HUES48 (cell line): Measurements from ENCODE around the gene RPS6KC1.
A peak's percentile ranks its signal among the peaks of the same experiment; 100 is the strongest.
"Not testable (repeated sequence)": the region's sequence is repeated elsewhere in the genome, so short reads cannot be mapped to it uniquely, and the experiment has no call there.

Source experiments
- H3K27ac ChIP-seq: one replicate; pipeline ENCODE4 v1.7.0; 2013; ENCODE audit warnings: low read depth, low read length, inconsistent platforms
- H3K27me3 ChIP-seq: 2 replicates; pipeline ENCODE4 v1.6.1; 2013; ENCODE audit warnings: mild to moderate bottlenecking, low read length; ENCODE audit not compliant: control insufficient read depth, insufficient read depth
- H3K36me3 ChIP-seq: 2 replicates; pipeline ENCODE4 v1.6.1; 2013; ENCODE audit warnings: low read length; ENCODE audit not compliant: control insufficient read depth, insufficient read depth
- H3K4me1 ChIP-seq: 2 replicates; pipeline ENCODE4 v1.6.1; 2013; ENCODE audit warnings: mild to moderate bottlenecking, low read length; ENCODE audit not compliant: control insufficient read depth, insufficient read depth
- H3K4me3 ChIP-seq: 2 replicates; pipeline ENCODE4 v1.5.1; 2013; ENCODE audit warnings: mild to moderate bottlenecking, low read depth, low read length
- H3K9ac ChIP-seq: 2 replicates; pipeline ENCODE4 v1.6.1; 2013; ENCODE audit warnings: mild to moderate bottlenecking, low read depth, low read length, moderate library complexity
- H3K9me3 ChIP-seq: 2 replicates; pipeline ENCODE4 v1.6.1; 2013; ENCODE audit warnings: low read length; ENCODE audit not compliant: control insufficient read depth, insufficient read depth

RPS6KC1 gene, protein sequence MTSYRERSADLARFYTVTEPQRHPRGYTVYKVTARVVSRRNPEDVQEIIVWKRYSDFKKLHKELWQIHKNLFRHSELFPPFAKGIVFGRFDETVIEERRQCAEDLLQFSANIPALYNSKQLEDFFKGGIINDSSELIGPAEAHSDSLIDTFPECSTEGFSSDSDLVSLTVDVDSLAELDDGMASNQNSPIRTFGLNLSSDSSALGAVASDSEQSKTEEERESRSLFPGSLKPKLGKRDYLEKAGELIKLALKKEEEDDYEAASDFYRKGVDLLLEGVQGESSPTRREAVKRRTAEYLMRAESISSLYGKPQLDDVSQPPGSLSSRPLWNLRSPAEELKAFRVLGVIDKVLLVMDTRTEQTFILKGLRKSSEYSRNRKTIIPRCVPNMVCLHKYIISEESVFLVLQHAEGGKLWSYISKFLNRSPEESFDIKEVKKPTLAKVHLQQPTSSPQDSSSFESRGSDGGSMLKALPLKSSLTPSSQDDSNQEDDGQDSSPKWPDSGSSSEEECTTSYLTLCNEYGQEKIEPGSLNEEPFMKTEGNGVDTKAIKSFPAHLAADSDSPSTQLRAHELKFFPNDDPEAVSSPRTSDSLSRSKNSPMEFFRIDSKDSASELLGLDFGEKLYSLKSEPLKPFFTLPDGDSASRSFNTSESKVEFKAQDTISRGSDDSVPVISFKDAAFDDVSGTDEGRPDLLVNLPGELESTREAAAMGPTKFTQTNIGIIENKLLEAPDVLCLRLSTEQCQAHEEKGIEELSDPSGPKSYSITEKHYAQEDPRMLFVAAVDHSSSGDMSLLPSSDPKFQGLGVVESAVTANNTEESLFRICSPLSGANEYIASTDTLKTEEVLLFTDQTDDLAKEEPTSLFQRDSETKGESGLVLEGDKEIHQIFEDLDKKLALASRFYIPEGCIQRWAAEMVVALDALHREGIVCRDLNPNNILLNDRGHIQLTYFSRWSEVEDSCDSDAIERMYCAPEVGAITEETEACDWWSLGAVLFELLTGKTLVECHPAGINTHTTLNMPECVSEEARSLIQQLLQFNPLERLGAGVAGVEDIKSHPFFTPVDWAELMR

GRCh38 chr1:213051127-213051880 lies at the start of gene RPS6KC1:
Gene RPS6KC1 (plus strand): TSS chr1:213051241. CDS start chr1:213051405, 164 bp downstream.
- H3K27ac ChIP-seq, result peak within 1 kb of the TSS; percentile 63

DNA sequence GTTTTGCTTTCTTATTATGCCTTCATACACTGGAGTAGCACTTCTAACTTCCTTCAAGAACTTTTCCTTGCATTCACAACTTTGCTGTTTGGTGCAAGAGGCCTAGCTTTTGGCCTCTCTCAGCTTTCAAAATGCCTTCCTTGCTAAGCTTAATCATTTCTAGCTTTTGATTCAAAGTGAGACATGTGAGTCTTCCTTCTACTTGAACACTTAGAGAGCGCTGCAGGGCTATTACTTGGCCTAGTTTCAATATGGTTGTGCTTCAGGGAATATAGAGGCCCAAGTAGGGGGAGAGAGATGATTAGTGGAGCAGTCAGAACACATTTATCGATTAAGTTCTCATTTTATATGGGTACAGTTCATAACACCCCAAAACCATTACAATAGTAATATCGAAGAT lies 47.8 kb upstream of the RPS6KC1 start:
- Histone ChIP-seq H3K9ac (no peak overlapping the region), H3K4me3 (no peak overlapping the region), H3K9me3 (no peaks in the 10 kb centered on the region), H3K27me3 (no peaks in the 10 kb centered on the region), H3K4me1 (no peaks in the 10 kb centered on the region), H3K36me3 (peaks cover 89% of the 10 kb centered on the region), H3K27ac (no peak overlapping the region)

More at GRCh38 chr1:213051127-213051880, at the start of gene RPS6KC1:
- no peaks in the 10 kb centered on the region for H3K9me3 ChIP-seq
- peak within 1 kb of the TSS; percentile 89 for H3K4me3 ChIP-seq
- no peaks in the 10 kb centered on the region for H3K27me3 ChIP-seq
- H3K36me3 ChIP-seq, result no peaks in the 10 kb centered on the region
- peak within 1 kb of the TSS; percentile 18 for H3K9ac ChIP-seq
- peaks cover 18% of the 10 kb centered on the region for H3K4me1 ChIP-seq

- Histone ChIP-seq H3K36me3 (peaks cover 81% of the 10 kb centered on the region), H3K4me1 (no peaks in the 10 kb centered on the region), H3K9me3 (no peaks in the 10 kb centered on the region), H3K27ac (no peak overlapping the region), H3K9ac (no peak overlapping the region), H3K4me3 (no peak overlapping the region), H3K27me3 (no peaks in the 10 kb centered on the region)
Measured at GRCh38 chr1:213008564-213008963, 42.5 kb upstream of the RPS6KC1 start.

- Histone ChIP-seq H3K4me3 (peak overlapping the region; percentile 83), H3K27me3 (no peaks in the 10 kb centered on the region), H3K9me3 (no peaks in the 10 kb centered on the region), H3K4me1 (peaks cover 9% of the 10 kb centered on the region; the same call in 1 of the 2 replicates), H3K27ac (peak overlapping the region; percentile 96), H3K9ac (peak overlapping the region; percentile 88), H3K36me3 (peaks cover 27% of the 10 kb centered on the region)
Measured at GRCh38 chr1:213014642-213015041, 36.4 kb upstream of the RPS6KC1 start.

DNA sequence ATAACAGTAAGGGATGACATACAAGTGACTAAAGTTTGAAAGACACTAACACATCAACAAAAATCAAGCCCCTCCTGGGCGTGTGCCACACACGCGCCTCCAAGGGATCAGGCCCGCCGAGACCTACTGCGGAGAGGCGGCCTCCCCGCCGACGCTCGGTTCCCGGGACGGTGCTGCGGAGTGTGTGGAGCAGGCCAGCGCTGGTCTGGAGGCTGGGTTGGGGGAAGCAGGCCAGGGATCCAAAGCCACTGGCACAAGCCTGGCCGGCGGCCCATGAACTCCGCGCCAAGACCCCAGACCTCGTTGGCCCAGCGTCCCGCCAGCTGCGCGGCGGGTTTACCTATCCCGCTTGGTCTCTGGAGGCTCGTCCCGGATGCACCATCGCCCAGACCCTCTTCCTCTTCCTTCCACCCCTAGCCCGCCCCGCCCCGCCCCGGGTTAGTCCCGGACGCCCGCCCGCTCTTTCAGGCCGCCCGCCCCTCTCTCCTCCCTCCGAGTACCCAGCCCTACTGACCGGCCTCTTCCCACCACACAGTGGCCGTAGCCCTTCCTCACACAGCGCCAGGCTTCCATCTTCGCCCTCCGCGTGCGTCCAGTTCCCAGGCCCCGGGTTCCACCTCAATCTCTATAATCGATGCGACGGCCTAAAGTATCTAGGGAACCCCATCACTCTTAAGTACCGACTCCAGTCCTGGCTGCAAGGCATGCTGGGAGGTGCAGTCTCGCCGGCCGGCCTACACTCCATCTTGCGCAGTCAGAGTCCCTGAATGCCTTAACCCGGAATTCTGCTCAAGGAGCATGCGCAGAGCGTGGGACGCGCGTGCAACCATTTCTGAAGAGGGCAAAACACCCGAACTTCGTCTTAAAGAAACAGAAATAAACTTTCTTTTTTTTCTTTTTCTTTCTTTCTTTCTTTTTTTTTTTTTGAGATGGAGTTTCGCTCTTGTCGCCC lies 35.7 kb upstream of the RPS6KC1 start, which contains the start of gene ANGEL2:
Gene ANGEL2 (minus strand): TSS at position 769 of the 952 bp plus-strand sequence. CDS start 196 bp downstream, at position 573.
- peaks cover 27% of the 10 kb centered on the region for H3K36me3 ChIP-seq
- H3K27me3 ChIP-seq, result no peaks in the 10 kb centered on the region
- H3K9me3 ChIP-seq, result no peaks in the 10 kb centered on the region
- peaks cover 9% of the 10 kb centered on the region; the same call in 1 of the 2 replicates for H3K4me1 ChIP-seq
- H3K4me3 ChIP-seq, result peak within 1 kb of the TSS; percentile 83
- peak within 1 kb of the TSS; percentile 96 for H3K27ac ChIP-seq
- H3K9ac ChIP-seq, result peak within 1 kb of the TSS; percentile 88

DNA sequence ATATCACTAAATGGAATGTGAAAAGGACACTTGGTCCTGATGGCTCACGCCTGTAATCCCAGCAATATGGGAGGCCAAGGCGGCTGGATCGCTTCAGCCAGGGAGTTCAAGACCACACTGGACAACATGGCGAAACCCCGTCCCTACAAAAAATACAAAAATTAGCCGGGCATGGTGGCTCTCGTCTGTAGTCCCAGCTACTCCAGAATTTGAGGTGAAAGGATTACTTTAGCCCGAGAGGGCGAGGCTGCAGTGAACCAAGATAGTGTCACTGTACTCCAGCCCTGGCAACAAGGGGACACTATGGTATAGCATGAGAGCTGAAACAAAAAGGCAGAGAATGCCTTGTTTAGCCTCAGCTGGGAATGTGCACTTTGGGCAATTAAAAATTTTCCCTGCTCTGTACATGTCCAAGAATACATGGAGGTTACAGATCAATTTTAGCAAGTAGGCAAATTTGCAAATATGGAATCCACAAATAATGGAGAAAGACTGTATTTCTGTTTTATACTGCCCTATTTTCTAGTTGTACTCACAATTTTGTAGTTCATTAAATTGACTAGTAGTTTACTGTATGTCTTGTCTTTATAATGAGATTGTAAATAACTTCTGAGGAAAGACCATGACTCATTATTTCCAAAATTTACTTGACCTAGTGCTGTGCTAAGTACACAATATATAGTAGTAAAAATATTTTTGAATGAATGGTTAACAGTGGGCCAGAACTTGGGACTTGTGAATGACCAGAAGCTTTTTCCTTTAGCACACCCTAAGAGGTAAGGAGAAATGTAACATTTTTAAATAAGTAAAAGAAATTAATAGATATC lies 33.4 kb upstream of the RPS6KC1 start:
- no peak overlapping the region for H3K4me3 ChIP-seq
- H3K27ac ChIP-seq, result no peak overlapping the region
- no peaks in the 10 kb centered on the region for H3K27me3 ChIP-seq
- no peak overlapping the region for H3K9ac ChIP-seq
- H3K4me1 ChIP-seq, result peaks cover 9% of the 10 kb centered on the region; the same call in 1 of the 2 replicates
- peaks cover 5% of the 10 kb centered on the region for H3K36me3 ChIP-seq
- H3K9me3 ChIP-seq, result no peaks in the 10 kb centered on the region

DNA sequence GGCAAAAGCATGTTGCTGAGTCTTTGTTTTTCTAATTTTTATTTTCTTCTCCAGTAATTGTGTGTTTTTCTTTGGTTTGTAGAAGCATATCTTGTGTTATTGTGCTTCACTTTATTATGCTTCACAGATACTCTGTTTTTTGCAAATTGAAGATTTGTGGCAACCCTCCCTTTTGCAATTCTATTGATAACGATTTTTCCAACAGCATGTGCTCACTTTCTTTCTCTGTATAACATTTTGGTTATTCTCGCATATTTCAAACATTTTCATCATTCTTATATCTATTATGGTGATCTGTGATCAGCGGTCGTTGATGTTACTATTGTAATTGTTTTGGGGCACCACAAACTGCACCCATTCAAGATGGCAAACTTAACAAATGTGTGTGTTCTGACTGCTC lies 31.6 kb upstream of the RPS6KC1 start:
- peaks cover 2% of the 10 kb centered on the region; the same call in 1 of the 2 replicates for H3K4me1 ChIP-seq

GRCh38 chr1:213020016-213020415 lies 31.0 kb upstream of the RPS6KC1 start:
- H3K9ac ChIP-seq, result no peak overlapping the region
- peaks cover 5% of the 10 kb centered on the region for H3K9me3 ChIP-seq
- no peak overlapping the region for H3K27ac ChIP-seq
- H3K4me3 ChIP-seq, result no peak overlapping the region
- H3K27me3 ChIP-seq, result no peaks in the 10 kb centered on the region
- no peaks in the 10 kb centered on the region for H3K36me3 ChIP-seq
- no peaks in the 10 kb centered on the region for H3K4me1 ChIP-seq

More for the DNA sequence above, 31.6 kb upstream of the RPS6KC1 start:
- Histone ChIP-seq H3K4me3 (no peak overlapping the region), H3K9me3 (no peaks in the 10 kb centered on the region), H3K9ac (no peak overlapping the region), H3K27ac (no peak overlapping the region), H3K36me3 (no peaks in the 10 kb centered on the region), H3K27me3 (no peaks in the 10 kb centered on the region)

DNA sequence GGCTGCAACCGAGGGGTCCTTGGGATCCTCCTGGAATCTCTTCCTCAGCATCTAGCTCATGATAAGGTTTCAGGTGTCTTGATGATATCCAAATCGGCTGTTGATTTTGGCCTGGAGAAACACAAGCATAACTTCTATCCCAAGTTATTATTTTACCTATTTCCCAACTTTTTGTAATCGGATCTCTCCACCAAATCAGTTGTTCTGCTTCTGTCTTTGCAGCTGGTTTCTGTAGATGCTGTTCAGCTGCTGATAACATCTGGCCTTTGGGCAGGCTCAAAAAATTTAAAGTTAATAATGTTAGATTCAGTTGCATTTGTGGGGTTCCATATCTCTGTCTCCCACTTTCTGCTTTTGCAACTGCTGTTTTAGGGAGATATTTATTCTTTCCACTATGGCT lies 24.0 kb upstream of the RPS6KC1 start:
- H3K4me1 ChIP-seq, H3K9ac ChIP-seq, H3K4me3 ChIP-seq, H3K27ac ChIP-seq, H3K36me3 ChIP-seq, H3K27me3 ChIP-seq, H3K9me3 ChIP-seq: not testable (repeated sequence)
